K562 treated with DMSO at 1 percent for 4 hours (cell line): ENCODE measurements around the gene PATL1. TPM values are rescaled to one million over a fixed set of nuclear protein-coding genes. Genes with fewer than 3 reads are reported as not detected.

Experiments used
- total RNA-seq: library from RNA; unstranded; fragments of 300-600 nt; gene quantifications from 2 replicates; pipeline ENCODE4 v1.2.3, GENCODE V29; 2022; ENCODE audit not compliant: insufficient read depth

The PATL1 gene, protein sequence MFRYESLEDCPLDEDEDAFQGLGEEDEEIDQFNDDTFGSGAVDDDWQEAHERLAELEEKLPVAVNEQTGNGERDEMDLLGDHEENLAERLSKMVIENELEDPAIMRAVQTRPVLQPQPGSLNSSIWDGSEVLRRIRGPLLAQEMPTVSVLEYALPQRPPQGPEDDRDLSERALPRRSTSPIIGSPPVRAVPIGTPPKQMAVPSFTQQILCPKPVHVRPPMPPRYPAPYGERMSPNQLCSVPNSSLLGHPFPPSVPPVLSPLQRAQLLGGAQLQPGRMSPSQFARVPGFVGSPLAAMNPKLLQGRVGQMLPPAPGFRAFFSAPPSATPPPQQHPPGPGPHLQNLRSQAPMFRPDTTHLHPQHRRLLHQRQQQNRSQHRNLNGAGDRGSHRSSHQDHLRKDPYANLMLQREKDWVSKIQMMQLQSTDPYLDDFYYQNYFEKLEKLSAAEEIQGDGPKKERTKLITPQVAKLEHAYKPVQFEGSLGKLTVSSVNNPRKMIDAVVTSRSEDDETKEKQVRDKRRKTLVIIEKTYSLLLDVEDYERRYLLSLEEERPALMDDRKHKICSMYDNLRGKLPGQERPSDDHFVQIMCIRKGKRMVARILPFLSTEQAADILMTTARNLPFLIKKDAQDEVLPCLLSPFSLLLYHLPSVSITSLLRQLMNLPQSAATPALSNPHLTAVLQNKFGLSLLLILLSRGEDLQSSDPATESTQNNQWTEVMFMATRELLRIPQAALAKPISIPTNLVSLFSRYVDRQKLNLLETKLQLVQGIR
- total RNA-seq = 22.5 and 25.2 TPM in 2 replicates

DNA sequence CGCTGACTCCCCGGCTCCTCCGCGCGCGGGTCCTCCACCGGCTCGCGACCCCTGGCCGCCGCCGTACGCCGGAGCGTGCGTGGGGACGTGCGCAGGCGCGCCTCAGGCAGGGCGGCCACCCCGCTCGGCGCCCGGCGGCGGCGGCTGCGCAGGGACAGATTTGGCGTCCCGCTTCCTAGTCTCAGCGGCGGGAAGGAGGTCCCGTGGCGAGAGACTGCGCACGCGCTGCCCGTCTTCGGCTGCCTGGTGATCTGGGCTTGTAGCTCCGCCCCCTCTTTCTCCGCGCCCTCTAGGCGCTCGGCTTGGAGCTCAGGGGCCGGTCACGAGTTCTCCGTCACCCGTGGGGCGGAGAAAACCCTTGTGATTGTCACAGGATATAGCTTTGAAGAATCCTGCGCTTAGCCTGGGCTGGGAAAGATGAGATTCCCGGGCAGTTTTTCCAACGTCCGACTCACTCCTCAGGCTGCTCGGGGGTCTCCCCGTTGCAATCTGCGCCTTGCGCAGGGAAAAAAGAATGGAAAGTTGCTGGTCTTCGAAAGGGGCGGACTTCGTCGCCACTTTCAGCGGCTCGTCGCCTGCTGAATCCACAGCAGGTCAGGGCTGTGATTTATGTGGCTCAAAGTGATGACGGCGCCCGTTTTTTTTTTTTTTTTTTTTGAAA is at the start of gene PATL1:
TSS of gene PATL1 (minus strand) at position 88 of the 661 bp plus-strand sequence. CDS start 142 bp downstream, outside the sequence.

GRCh38 chr11:59713745-59714144 is 44.9 kb upstream of the PATL1 start, which contains the start of gene OR10V1:
TSS of gene OR10V1 (minus strand) at chr11:59713845. CDS start at chr11:59713845, 0 bp downstream.

GRCh38 chr11:59615637-59616395 is 53.0 kb downstream of the PATL1 start, which contains the start of gene OSBP:
TSS of gene OSBP (minus strand) at chr11:59615774. CDS start at chr11:59615664, 110 bp downstream.

Other genes with a start within 250 kb of the PATL1 start
- not detected in 2 replicates for gene OR5A2, start 242.6 kb downstream of the PATL1 start, total RNA-seq
- gene OR5A1, start 232.6 kb downstream of the PATL1 start, total RNA-seq = not detected in 2 replicates
- not detected in 2 replicates for gene OR4D6, start 212.1 kb downstream of the PATL1 start, total RNA-seq
- gene OR4D10, start 195.7 kb downstream of the PATL1 start, total RNA-seq = not detected in 2 replicates
- gene OR4D11, start 165.5 kb downstream of the PATL1 start, total RNA-seq = not detected in 2 replicates
- not detected in 2 replicates for gene OR4D9, start 157.5 kb downstream of the PATL1 start, total RNA-seq
- 31.3 and 36.8 TPM in 2 replicates for gene OSBP, start 53.3 kb downstream of the PATL1 start, total RNA-seq
- not detected in 2 replicates for gene OR10V1, start 44.8 kb upstream of the PATL1 start, total RNA-seq
- 88.8 and 100 TPM in 2 replicates for gene STX3, start 86.3 kb upstream of the PATL1 start, total RNA-seq
- 72.5 and 91.7 TPM in 2 replicates for gene MRPL16, start 141.7 kb upstream of the PATL1 start, total RNA-seq
- not detected in 2 replicates for gene CBLIF, start 176.5 kb upstream of the PATL1 start, total RNA-seq
- 168 and 228 TPM in 2 replicates for gene TCN1, start 197.4 kb upstream of the PATL1 start, total RNA-seq
- not detected in 2 replicates for gene OOSP3, start 209.7 kb upstream of the PATL1 start, total RNA-seq